Brain pericyte (primary cell): Measurements from ENCODE around the gene SEMA4D.

Source experiments
- DNase-seq: peaks from one replicate; pipeline ENCODE4 v3.0.0-alpha.2; 2012; ENCODE audit warnings: low read depth, low spot score

Gene SEMA4D

DNA sequence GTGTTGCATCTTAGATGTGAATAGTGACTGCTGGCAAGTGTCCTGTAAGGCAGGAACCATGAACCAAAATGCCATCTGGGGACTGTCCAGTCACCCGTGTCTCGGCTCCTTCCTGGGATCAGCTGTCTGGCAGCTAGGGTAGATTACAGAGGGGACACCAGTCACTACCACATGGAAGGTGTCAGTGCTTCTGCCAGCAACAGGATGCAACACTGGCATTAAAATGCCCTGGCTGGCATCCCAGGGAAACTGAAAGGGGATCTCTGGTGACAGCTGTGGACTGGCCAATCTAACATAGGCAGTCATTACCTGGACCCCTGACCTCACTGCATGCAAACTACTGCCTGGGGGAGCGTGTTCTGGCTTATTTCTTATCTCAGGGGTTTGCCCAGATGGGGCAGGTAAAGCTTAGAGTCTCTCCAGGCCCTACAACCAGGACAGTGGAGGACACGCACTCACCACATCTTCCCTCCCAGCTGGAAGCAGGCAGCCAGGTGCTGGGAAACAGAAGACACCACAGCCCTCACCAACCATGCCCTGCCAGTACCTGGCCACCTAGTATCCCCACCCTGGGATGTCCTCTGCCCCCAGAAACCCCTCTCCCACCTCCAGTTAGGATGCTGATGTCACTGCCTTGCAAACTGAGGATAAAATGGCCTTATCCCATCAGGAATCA, 83.8 kb downstream of the SEMA4D start:
- no peak for DNase-seq

GRCh38 chr9:89412951-89413350, 85.0 kb downstream of the SEMA4D start:
- DNase-seq, result no peak

DNA sequence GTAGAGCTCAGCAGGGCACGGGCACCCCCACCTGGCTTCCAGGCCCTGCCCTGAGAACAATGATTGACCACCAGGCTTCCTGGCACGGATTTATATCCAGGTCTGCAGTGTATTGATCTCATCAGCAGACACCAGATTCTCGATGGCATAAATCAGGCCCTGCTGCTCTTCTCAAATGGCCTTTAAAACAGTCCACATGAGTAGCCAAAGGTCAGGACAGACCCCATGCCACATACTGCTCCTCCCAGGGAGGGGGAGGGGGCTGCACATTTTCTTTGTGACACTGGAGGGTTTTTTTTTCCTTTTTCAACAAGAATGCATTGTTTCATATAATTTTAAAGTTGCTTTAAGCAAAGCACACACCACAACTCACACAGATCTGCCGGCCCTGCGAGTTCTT, 85.4 kb downstream of the SEMA4D start:
- no peak for DNase-seq

GRCh38 chr9:89411759-89412158, 86.2 kb downstream of the SEMA4D start:
- DNase-seq, result no peak

- DNase-seq, result no peak
These were observed 87.1 kb downstream of the SEMA4D start for GRCh38 chr9:89410641-89411350.

DNA sequence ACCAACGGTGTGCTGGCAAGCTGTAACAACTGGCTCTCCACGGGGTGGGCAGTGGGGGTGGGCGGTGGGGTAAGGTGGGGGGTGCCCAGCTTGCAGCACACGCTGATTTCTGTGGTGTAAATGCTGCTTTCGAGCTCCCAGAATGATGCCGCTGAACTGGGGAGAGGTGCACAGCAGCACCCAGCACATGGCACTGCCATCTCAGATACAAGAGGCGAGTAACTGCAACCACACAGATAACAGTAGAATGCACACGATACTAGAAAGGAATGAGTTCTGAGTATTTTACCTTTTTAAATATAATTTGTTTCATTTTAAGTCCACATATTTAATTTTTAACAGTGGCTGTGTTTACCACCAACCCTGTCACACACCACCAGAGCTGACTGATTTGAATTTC, 87.9 kb downstream of the SEMA4D start:
- no peak for DNase-seq

GRCh38 chr9:89409466-89409865, 88.4 kb downstream of the SEMA4D start:
- no peak for DNase-seq

DNA sequence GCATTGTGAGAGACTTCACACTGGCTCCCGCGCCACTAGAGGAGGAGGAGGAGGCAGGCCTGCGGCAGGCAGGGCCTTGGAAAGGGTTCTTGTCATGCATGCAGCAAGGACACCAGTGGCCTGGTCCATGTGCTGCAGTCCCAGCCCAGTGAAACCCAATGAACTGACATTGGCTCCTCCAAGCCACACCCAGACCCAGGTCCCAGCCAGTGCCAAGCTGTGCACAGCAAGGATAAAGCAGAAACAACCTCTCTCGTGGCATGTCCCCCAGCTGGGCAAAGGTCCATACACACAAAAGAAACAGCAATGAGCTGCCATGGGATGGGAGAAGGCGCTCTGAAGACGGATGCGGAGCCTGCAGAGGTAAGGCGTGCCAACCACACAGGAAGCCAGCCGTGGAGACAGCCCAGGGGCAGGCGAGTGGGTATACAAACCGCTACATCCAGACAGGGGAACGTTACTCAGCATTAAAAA, 89.2 kb downstream of the SEMA4D start:
- no peak for DNase-seq

DNA sequence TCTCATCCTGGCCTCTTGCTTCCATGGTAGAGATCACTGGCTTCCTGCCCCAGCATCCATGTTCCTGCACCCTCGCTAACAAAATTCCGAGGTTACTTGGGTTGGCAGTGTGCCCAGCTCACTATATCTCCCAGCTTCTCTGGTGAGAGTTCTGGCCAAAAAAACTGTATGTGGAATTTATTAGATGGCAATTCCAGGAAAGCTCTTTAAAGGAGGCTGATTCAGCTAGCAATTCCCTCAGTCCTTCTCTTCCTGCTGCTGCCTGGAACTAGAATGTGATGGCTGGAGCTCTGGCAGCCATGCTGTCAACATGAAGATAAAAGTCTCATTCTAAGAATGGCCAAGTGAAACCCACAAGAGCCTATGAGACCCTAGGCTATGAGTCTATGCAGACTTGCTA, 90.8 kb downstream of the SEMA4D start:
- no peak for DNase-seq

GRCh38 chr9:89405826-89406225, 92.1 kb downstream of the SEMA4D start:
- no peak for DNase-seq

DNA sequence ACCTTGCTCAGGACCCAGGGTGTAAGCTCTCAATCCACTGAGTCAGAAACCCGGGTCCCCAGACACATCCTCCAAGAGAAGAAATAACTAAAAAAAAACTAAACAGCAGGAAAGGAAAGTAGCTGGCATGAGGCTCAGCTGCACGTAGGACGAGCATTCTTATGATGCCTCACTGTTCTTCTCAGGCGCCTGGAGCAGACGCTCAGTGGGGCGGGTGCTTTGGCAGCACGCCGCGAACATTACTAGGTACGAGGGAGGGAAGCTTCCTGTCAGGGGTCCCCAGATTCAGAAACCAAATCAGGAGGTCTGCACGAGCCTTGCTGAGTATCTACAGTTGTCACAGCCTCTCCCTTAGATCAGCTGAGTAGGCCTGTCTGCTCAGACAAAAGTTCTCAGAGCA, 93.8 kb downstream of the SEMA4D start:
- no peak for DNase-seq

DNA sequence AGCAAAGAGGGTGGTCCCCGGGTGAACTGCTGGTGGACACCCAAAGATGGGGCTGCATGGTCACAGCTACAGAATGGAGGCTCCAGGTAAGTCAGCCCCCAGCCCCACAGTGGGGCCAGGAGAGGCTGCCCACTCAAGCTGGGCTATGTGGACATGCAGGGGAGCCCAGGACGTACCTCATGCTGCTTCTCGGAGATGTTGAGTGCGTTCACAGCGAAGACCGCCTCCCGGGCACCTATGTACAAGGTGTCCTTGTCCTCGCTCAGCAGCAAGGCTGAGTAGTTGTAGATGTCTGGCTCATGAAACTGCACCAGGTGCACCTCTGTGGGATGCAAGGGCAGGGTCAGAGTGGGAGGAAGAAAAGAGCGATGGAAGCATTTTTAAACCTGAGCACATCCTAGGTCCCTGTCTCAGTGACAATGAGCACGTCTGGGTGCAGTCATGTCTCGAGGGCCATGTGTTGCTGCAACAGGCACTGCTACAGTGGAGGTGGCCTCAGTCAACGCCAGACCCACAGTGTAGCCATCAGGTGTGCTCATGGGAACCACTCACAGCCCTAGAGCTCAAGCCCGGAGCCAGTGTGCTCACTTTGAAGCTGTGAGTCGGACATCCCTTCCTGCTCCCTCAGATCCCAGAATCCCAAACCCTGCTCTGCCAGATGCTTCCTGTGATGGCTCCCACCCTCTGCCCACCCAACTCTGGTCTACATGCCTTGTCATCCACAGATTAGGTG, 95.1 kb downstream of the SEMA4D start:
- DNase-seq, result no peak

DNA sequence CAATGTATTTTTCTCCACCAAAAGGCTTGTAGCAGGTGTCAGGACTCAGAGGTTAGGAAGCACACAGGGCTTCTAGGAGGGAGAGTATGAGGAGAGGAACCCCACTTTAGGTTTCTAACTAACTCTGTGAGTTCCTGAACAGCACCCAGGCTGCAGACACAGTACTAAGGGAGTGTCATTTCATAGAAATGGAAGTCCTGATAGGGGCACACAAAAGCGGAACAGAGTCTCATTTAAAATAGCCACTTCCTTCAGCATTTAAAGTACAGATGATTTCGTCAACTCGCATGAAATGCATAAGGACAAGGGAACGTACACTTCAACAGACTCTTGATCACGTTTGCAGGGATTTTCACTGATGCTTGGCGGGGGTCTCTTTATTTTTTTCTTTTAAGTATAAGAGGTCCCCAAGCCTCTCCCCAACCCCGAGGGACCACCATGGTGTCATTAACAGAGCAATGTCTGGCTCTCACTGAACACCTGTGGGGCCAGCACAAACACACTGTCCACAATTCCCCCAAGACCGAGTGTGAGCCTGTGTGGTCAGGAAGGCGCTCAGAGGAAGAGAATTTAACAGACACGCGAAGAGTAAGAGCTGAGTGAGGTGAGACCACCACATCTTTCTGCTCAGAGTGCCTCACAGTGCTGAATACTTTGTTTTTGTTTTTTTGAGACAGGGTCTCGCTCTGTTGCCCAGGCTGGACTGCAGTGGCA, 97.4 kb downstream of the SEMA4D start:
- DNase-seq, result no peak

DNA sequence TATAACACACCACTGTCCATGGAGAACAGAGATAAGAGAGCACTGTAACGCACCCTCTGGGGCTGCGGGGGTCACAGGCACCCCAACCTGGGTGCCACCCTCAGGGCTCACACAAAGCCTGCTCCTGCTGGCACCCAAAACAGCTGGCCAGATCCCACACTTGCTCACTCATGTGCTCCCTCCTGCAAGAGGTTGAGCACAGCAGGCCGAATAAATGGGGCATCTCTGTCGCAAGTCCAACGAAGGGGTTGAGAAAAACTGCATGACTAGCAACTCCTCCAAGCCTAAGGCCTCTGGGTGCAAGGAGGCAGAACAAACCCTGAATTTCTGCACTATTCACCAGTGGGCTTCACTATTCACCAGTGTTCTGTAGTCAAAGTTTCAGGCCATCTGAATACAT, 99.3 kb downstream of the SEMA4D start:
- no peak for DNase-seq

DNA sequence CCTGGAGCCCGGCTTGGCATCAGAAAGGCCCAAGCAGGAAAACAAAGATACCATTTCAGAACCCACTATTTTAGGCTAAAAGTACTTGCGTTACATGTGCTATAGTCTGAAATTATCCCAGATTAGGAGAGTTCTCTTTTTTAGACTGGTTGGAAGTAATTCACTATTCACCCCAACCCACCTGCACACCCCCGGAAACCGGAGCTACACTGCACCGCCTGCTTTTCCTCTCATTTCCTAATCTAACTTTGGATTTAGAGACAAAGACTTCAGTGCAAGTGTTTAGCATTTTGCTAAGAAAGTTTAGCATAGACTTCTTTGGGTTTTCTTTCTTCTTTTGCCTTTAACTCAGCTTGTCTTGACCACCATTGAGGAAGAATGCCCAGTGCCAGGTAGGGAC, 100.4 kb downstream of the SEMA4D start:
- DNase-seq, result no peak

DNA sequence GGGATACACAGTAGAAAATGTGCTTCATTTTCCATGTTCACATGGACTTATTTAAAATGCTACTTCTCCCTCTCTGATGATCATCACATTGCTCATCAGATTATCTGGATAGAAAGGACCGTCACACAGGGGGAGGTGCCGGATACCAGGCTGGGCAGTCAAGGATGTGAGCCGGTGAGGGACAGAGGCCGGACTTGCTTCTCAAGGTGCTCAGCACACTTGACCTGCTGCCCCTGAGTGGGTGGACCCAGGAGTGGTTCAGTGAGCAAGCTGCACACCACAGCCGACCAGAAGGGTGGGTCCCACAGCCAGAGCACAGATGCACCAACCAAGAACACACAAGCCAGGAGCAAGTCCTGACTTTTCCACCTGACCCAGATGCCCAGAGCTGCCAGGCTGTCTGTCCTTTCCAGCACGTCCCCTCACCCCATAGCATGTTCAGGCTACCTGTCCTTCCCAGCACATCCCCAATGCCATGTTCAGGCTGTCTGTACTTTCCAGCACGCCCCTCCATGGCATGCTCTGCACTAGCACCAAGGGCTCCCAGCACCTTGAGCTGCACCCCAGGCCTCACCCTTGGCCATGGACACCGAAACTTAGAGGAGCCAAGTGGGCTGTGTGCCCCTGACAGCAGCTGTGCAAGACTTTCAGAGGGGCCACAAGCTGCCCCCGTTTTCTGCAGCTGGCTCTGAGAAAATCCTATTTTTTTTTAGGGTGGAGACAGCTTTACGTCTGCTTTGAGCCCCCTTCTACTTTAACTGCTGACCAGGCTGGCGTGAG, 101.8 kb downstream of the SEMA4D start:
- no peak for DNase-seq

DNA sequence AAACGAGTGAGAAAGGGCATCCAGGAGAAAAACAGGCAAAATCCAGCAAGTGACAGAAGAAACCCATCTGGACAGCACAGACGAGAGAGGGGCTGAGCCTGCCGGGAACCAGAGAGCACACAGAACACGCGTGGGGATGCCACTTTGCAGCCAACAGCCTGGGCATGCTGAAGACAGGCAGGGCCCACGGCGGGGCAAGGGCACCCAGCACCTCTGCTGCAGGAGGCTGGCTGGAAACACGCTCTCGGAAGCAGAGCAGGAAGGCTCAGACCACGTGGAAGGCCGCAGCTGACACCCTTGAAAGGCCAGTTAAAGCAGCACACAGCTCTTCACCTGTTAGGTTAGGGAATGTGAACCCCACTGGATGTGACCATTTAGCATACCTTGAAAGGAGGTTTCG, 103.5 kb downstream of the SEMA4D start:
- no peak for DNase-seq

DNA sequence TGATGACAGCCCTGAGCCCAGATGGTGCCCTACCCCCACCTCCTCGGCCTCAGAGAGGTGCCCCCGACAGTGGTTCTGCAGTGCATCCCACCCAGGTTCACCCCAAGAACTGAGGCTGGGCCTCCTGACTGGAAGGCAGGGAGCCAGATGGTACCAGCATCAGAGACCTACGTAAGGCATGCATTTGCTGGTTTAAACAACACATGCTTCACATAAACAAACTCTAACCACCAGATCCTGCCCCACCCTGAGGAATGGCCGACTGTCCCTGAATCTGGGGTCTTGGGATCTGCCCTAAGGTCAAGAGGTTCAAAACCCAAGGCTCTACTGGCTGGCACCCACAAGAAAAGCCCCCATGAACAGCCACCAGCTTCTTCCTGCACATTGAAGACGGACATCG, 106.3 kb downstream of the SEMA4D start:
- no peak for DNase-seq

- no peak for DNase-seq
These were observed 107.3 kb downstream of the SEMA4D start for GRCh38 chr9:89390578-89391116.

- no peak for DNase-seq
These were observed 107.8 kb downstream of the SEMA4D start for GRCh38 chr9:89390068-89390555.

GRCh38 chr9:89388868-89389177, 109.1 kb downstream of the SEMA4D start:
- no peak for DNase-seq
